ENCODE measurements around the gene MECR. TPM values are rescaled to one million over a fixed set of nuclear protein-coding genes. Genes with fewer than 3 reads are reported as not detected.
"Not testable (repeated sequence)": the region's sequence is repeated elsewhere in the genome, so short reads cannot be mapped to it uniquely, and the experiment has no call there.

Gene MECR
- total RNA-seq, 1 donor: 22.5 TPM

DNA sequence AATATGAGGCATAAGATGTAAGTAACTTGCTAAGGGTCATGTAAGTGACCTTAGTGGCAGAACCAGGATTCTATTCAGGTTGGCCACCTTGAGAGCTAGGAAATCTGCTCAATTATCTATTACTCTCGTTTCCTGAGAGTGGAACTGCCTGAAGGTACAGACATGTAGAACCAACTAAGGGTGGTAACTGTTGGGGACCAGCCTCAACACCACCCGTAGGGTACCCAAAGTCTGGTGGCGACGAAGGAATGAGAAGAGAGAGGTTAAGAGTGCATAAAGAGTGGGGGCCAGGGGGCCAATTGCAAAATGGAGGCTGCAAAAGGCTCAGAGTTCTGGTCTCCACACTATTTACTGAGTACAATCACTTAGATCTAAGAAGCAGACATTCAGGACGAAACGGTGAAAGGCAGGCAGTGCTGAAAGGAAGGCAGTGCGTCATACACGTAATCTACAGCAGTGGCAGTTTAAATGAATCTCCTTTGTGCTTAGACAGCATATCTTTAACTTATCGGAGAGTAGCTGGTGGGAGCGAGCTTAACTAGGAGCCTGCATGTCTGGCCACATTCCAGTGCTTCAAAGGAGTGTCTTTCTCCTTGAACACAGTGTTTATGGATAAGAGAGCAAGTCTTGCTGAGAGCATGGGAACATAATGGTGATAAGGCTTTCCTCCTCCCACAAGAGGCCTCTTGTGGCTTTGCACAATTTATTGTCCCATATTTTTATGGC, 74.0 kb downstream of the MECR start:
- H3K4me3 ChIP-seq (ENCODE audit: low read depth, low read length): no peak overlapping the region
- TF ChIP-seq, protein P1, sequence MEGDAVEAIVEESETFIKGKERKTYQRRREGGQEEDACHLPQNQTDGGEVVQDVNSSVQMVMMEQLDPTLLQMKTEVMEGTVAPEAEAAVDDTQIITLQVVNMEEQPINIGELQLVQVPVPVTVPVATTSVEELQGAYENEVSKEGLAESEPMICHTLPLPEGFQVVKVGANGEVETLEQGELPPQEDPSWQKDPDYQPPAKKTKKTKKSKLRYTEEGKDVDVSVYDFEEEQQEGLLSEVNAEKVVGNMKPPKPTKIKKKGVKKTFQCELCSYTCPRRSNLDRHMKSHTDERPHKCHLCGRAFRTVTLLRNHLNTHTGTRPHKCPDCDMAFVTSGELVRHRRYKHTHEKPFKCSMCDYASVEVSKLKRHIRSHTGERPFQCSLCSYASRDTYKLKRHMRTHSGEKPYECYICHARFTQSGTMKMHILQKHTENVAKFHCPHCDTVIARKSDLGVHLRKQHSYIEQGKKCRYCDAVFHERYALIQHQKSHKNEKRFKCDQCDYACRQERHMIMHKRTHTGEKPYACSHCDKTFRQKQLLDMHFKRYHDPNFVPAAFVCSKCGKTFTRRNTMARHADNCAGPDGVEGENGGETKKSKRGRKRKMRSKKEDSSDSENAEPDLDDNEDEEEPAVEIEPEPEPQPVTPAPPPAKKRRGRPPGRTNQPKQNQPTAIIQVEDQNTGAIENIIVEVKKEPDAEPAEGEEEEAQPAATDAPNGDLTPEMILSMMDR (IDR thresholded peaks at IDR 0.05; ENCODE audit: insufficient read depth, low read depth, low read length): no peak
- peak; percentile 95 for DNase-seq (ENCODE audit: low read depth)

DNA sequence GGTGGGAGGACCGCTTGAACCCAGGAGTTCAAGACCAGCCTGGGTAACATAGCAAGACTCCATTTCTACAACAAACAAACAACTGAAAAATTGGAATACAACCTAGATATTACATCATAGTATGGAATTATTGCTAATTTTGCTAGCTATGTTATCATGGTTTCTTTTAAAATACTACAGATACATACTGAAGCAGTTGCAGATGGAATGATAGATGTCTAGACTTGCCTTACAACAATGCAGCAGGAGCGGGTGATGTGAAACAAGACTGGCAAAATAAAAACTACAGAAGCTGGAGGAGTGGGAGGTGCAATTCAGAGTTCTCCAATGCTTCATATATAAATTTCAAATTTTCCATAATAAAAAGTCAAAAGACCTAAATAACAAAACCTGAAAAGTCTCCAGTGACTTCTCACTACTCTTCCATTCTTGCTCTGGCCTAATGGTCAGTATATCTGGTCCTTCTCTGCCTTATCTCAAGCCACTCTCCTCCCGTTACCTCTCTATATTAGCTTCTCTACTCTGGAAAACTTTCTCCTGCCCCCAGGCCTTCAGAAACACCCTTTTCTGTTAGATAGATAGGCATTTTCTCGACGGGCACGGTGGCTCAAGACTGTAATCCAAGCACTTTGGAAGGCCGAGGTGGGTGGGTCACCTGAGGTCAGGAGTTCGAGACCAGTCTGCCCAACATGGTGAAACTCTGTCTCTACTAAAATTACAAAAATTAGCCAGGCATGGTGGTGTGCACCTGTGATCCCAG, 78.5 kb downstream of the MECR start:
- H3K4me3 ChIP-seq (ENCODE audit: low read depth, low read length): no peak overlapping the region
- TF ChIP-seq, protein P1 (IDR thresholded peaks at IDR 0.05; ENCODE audit: insufficient read depth, low read depth, low read length): no peak

DNA sequence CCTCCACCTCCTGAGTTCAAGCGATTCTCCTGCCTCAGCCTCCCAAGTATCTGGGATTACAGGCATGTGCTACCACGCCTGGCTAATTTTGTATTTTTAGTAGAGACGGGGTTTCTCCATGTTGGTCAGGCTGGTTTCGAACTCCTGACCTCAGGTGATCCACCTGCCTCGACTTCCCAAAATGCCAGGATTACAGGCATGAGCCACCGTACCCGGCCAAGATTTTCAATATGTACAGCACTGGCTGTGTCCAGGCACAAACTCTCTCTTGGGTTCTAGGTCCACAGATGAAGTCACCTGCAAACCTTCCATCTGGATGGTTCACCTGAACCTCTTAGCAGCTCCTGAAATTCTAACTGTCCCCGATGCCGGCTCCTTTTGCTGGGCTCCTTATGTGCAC, 80.4 kb downstream of the MECR start:
- DNase-seq (ENCODE audit: low read depth); H3K4me3 ChIP-seq (ENCODE audit: low read depth, low read length): not testable (repeated sequence)

More for the DNA sequence above, 78.5 kb downstream of the MECR start:
- no peak for DNase-seq (ENCODE audit: low read depth)

DNA sequence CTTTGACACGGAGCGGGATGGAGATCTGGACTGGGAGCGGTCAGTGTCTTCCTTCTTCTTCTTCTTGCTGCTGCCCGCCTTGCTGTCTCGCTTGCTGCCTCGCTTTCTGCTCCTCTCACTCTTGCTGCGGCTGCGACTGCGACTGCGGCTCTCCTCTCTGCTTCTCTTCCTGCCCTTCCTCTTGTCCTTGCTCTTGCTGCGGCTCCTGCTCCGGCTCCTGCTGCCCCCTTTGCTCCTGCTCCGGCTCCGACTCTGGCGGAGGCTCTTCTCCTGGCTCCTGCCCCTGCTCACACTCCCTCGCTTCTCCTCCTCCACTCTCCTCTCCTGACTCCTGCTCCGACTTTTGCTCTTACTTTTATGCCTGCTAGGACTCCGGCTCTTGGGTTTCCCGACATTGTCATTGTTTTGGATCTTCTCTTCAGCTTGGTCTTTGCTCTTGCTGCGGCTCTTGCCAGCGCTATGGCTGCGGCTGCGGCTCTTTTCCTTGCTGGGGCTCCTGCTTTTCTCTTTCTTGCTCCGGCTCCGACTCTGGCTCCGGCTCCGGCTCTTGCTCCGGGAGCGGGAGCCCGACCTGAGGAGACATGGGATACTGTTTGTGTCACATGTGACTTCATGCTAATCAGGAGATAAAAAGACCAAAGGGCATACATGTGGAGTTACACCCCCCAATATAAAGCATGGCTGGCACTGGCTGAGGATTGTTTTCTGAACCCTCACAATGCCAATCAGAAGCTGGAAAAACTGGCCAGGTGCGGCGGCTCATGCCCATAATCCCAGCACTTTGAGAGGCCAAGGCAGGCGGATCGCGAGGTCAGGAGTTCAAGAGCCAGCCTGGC, 81.9 kb downstream of the MECR start:
- TF ChIP-seq, protein P1 (IDR thresholded peaks at IDR 0.05; ENCODE audit: insufficient read depth, low read depth, low read length): no peak
- no peak overlapping the region for H3K4me3 ChIP-seq (ENCODE audit: low read depth, low read length)
- DNase-seq (ENCODE audit: low read depth): no peak

DNA sequence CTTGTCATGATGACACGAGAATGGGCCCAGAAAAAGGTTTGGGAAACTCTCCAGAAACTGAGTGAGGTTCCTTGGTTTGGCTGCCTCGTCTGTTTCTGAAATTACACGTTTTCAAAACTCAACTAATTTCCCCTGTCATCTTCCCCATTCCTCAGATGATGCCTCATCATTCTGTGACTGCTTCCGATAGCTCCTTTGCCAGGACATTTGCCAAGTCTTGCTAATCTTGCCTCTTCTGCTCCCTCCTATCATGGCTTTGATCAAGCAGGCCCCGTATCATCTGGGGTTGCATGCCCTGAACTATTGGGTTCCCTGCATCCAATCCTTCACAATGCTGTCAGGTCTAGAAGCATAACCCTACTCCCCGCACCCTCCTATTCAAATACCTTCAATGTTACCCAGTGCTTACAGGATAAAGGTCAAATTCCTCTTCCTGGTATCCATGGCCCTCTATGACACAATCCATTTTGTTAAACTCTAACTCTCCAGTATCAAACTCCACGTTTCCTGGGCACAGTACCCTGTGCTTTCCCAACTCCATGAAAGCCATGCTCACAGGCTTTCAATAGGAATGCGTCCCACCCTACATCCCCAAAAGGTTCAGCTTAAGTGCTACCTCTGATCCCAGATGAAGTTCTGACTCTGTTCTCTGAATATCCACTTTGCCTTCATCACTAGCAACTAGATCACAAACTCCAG, 84.8 kb downstream of the MECR start:
- TF ChIP-seq, protein P1 (IDR thresholded peaks at IDR 0.05; ENCODE audit: insufficient read depth, low read depth, low read length): no peak
- H3K4me3 ChIP-seq (ENCODE audit: low read depth, low read length): no peak overlapping the region
- DNase-seq (ENCODE audit: low read depth): peak; percentile 38

DNA sequence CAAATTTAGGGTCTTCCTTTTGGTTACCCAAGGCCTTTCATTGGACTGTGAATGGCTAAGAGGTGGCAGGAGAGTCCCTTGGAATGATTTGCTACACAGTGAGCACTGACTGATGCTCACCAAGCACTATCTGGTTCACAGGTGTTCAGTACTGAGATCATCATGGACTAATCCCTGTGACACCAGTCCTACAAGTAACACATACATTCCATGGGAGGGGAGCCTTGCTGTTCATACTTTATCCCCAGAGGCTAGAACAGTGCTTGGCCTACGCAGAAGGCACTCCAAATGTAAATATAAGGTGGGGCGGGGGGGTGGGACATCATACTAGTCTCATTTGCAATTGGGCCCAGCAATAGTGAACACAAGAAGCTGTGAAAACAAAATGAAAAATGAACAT, 86.6 kb downstream of the MECR start:
- TF ChIP-seq, protein P1 (IDR thresholded peaks at IDR 0.05; ENCODE audit: insufficient read depth, low read depth, low read length): no peak
- no peak for DNase-seq (ENCODE audit: low read depth)
- H3K4me3 ChIP-seq (ENCODE audit: low read depth, low read length): no peak overlapping the region

Measured in fibroblast of villous mesenchyme (primary cell).